ENCODE results near the gene DSEL. TPM values are rescaled to one million over a fixed set of nuclear protein-coding genes. Genes with fewer than 3 reads are reported as not detected.

Gene DSEL
- total and polyA plus RNA-seq, 2 of the 8 experiments (the other 6 are each of a cell fraction or from before 2014, with no cell fraction given): 3.0 to 22.8 TPM

DNA sequence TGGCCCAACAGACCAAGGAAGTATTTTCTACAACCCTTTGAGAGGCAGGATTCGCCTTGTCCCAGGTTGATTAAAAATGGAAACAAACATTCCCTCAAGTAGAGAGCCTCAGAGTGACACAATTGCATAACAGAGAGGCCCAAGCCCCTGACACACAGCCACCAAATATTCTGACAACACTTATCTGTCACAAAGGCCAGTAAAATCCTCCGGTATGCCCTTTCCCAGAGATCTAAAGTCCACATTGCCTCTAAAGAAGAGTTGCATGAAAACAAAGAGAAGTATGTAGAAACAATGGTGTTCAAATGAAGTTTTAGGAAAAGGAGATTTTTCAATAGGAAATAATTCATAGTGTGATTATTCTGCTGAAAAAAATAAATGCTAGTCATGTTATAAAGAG, 32.1 kb downstream of the DSEL start (continued):
- TF ChIP-seq, protein P1, sequence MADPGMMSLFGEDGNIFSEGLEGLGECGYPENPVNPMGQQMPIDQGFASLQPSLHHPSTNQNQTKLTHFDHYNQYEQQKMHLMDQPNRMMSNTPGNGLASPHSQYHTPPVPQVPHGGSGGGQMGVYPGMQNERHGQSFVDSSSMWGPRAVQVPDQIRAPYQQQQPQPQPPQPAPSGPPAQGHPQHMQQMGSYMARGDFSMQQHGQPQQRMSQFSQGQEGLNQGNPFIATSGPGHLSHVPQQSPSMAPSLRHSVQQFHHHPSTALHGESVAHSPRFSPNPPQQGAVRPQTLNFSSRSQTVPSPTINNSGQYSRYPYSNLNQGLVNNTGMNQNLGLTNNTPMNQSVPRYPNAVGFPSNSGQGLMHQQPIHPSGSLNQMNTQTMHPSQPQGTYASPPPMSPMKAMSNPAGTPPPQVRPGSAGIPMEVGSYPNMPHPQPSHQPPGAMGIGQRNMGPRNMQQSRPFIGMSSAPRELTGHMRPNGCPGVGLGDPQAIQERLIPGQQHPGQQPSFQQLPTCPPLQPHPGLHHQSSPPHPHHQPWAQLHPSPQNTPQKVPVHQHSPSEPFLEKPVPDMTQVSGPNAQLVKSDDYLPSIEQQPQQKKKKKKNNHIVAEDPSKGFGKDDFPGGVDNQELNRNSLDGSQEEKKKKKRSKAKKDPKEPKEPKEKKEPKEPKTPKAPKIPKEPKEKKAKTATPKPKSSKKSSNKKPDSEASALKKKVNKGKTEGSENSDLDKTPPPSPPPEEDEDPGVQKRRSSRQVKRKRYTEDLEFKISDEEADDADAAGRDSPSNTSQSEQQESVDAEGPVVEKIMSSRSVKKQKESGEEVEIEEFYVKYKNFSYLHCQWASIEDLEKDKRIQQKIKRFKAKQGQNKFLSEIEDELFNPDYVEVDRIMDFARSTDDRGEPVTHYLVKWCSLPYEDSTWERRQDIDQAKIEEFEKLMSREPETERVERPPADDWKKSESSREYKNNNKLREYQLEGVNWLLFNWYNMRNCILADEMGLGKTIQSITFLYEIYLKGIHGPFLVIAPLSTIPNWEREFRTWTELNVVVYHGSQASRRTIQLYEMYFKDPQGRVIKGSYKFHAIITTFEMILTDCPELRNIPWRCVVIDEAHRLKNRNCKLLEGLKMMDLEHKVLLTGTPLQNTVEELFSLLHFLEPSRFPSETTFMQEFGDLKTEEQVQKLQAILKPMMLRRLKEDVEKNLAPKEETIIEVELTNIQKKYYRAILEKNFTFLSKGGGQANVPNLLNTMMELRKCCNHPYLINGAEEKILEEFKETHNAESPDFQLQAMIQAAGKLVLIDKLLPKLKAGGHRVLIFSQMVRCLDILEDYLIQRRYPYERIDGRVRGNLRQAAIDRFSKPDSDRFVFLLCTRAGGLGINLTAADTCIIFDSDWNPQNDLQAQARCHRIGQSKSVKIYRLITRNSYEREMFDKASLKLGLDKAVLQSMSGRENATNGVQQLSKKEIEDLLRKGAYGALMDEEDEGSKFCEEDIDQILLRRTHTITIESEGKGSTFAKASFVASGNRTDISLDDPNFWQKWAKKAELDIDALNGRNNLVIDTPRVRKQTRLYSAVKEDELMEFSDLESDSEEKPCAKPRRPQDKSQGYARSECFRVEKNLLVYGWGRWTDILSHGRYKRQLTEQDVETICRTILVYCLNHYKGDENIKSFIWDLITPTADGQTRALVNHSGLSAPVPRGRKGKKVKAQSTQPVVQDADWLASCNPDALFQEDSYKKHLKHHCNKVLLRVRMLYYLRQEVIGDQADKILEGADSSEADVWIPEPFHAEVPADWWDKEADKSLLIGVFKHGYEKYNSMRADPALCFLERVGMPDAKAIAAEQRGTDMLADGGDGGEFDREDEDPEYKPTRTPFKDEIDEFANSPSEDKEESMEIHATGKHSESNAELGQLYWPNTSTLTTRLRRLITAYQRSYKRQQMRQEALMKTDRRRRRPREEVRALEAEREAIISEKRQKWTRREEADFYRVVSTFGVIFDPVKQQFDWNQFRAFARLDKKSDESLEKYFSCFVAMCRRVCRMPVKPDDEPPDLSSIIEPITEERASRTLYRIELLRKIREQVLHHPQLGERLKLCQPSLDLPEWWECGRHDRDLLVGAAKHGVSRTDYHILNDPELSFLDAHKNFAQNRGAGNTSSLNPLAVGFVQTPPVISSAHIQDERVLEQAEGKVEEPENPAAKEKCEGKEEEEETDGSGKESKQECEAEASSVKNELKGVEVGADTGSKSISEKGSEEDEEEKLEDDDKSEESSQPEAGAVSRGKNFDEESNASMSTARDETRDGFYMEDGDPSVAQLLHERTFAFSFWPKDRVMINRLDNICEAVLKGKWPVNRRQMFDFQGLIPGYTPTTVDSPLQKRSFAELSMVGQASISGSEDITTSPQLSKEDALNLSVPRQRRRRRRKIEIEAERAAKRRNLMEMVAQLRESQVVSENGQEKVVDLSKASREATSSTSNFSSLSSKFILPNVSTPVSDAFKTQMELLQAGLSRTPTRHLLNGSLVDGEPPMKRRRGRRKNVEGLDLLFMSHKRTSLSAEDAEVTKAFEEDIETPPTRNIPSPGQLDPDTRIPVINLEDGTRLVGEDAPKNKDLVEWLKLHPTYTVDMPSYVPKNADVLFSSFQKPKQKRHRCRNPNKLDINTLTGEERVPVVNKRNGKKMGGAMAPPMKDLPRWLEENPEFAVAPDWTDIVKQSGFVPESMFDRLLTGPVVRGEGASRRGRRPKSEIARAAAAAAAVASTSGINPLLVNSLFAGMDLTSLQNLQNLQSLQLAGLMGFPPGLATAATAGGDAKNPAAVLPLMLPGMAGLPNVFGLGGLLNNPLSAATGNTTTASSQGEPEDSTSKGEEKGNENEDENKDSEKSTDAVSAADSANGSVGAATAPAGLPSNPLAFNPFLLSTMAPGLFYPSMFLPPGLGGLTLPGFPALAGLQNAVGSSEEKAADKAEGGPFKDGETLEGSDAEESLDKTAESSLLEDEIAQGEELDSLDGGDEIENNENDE (IDR thresholded peaks at IDR 0.05; ENCODE audit: insufficient replicate concordance, low read length): no peak
- TF ChIP-seq GABPA (IDR thresholded peaks at IDR 0.05; ENCODE audit: borderline replicate concordance, insufficient read depth, low read length): no peak

All from H1 (cell line).